GM19455 (cell line): ENCODE measurements around the gene ESRRB.

Experiments
- ATAC-seq: cut with Tn5 transposase; IDR thresholded peaks from one replicate; pipeline ENCODE4 v1.9.1; 2021; ENCODE audit not compliant: unreplicated experiment

ESRRB gene

DNA sequence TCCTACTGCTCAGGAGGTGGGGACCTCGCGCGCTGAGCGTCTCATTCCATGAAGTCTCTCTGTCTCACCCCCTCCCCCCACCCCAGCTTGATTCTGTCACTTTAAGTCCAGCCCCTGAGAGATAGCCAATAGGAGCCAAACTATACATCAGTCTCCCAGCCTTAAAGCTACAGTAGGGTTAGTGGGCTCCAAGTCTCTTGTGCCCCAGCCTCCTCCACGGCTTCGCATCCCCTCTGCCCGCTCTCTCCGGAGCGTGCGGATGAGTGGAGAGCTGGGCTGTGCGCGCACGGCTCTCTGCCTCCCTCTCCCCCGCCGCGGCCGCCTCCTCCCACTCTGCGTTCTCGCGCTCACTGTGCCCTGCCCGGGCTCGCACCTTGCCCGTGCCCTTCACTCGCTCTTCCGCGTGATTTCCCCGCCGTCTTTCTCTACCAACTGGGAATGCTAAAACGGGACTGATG lies at the start of gene ESRRB:
Gene ESRRB, plus strand, starts transcription at position 191 of the 458 bp plus-strand sequence. Its CDS starts 265 bp downstream, at position 456.
- ATAC-seq, result no peak

DNA sequence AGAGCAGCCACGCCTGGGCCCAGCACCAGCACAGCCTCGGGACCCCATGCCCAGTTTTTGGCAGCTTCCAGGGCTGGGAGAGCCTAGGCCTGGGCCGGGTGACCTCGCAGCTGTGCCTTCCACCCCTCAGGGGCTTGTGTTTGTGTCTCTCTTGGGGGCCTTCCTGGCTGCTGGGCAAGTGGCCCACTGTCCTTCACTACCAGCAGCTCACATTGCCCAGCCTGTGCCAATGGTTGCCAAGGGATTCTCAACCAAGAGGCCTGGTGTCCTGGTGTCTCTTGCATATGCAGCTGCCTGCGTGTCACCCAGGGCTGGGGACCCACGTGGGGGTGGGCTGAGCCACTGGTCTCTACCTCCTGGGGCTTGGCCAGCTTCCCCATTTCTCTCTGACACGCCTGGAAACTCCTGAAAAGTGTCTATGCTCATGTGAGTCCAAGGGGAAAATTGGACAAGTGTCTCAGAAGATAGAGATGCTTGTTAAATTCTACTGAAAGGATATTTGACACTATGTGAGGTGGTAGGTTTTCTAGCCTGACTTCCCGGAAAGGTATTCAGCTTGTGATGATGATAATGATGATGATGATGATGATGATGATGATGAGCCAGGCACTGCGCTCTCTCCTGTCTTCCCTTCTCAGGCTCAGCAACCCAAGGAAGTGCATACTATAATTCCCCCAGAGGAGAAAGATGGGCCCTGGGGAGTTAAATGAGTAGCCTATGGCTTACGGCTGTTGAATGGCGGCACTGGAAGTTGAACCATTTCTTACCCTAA lies 48.8 kb upstream of the ESRRB start:
- no peak for ATAC-seq

GRCh38 chr14:76328457-76329137 lies 47.3 kb upstream of the ESRRB start:
- ATAC-seq, result no peak

DNA sequence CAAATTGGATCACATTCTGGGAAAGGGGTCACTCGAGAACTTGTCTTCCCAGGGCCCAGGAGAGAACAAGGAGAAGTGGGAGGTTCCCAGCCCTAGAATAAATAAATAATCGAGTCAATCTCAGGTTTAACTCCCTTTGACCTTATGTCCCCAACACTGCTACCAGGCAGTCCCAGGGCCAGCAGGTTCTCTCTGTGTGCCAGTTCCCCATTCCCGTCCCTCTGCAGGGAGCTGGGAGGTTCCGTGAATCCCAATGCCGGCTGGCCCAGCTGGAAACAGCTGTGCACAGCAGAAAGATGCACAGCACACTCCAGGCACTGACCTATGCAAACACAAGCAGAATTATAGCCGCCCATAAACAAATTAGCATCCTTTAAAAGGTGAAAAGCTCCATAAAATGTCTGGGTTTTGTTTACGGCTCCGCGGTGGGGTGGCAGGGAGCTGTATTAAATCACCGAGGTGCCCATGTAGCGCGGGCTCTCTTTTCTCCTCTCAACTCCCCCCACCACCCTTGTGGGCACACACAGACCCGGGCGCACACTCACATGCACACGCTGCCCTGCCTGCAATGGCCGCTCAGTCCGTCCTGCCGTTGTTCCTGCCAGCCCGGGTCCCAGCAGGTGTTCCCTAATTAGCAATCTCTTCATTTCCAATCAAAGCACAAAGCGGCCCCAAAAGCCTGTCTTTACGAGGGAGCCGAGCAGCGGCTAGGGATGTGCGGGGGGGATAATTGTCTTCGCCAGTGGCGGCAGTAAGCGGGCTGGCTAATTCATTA lies 46.6 kb upstream of the ESRRB start:
- no peak for ATAC-seq

- ATAC-seq, result no peak
Observed at GRCh38 chr14:76329951-76330350, 46.0 kb upstream of the ESRRB start.

- ATAC-seq, result no peak
Observed at GRCh38 chr14:76330411-76331327, 45.3 kb upstream of the ESRRB start.

GRCh38 chr14:76331328-76332011 lies 44.5 kb upstream of the ESRRB start:
- ATAC-seq, result no peak

GRCh38 chr14:76333664-76334063 lies 42.3 kb upstream of the ESRRB start:
- ATAC-seq, result no peak

GRCh38 chr14:76334316-76334715 lies 41.6 kb upstream of the ESRRB start:
- no peak for ATAC-seq

- no peak for ATAC-seq
Observed at GRCh38 chr14:76336876-76337275, 39.1 kb upstream of the ESRRB start.

- ATAC-seq, result no peak
Observed at GRCh38 chr14:76337635-76338545, 38.0 kb upstream of the ESRRB start.

GRCh38 chr14:76339728-76340615 lies 36.0 kb upstream of the ESRRB start:
- ATAC-seq, result no peak

- ATAC-seq, result no peak
Observed at GRCh38 chr14:76343386-76343785, 32.6 kb upstream of the ESRRB start.

DNA sequence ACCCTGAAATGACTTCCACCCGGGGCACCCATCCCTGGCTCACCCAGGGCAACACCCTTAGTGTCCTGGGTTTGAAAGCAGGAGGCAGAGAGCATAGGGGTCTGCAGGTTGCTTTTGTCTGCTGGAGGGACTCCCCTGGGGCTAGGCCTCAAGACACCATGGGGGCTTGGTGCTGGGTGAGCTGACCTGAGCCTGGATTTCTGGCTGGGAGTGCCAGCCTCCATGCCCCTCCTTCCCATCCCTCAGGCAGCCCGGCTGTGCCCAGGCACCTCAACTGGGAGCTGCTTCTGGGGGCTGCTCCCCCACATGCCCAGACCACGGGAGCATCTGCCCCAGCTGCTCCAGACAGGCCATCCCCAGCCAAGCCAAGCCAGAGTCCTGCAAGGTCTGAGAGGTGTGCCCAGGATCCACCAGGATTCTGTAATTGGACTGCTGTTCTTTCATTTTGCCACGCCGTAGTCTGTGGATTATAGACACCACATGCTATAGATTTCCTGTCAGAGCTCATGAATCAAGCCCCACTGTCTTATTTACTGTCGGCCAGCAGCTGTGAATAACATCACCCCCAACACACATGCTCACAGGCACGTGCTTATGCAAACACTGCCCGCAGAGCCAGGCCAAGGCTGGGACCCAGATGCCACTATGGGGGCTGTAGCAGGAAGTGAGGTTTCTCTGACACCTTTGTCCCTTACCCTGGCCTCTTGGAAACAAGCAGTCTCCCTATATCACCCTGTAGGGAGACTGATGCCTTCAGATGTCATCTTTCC lies 29.4 kb upstream of the ESRRB start:
- no peak for ATAC-seq

GRCh38 chr14:76348898-76349297 lies 27.0 kb upstream of the ESRRB start:
- ATAC-seq, result no peak

GRCh38 chr14:76349993-76350392 lies 25.9 kb upstream of the ESRRB start:
- ATAC-seq, result no peak

DNA sequence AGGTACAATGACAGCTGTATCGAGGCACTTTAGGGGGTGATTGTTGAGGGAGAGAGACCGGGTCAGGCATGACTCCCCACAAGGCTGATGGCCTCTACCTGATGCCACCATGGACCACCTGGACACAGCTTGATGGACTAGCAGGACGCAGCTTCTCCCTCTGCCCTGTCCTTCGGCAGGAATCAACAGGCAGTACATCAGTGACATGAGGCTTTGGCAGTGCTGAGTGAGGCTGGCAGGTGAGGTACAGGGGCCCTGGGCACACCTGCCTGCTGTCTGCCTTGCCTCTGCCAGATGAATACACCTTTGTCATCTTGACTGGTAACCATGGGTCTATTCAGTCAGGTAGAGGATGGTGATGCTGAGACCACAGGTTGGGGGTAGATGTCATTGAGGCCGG lies 25.3 kb upstream of the ESRRB start:
- ATAC-seq, result no peak
